Mesenchymal stem cell (in vitro differentiated cells and primary cell): ENCODE results near the gene MPDZ.

Experiments
- DNase-seq: peaks from one replicate; pipeline ENCODE4 v3.0.0-alpha.2; 2013
- H2AFZ ChIP-seq: one replicate; pipeline ENCODE4 v1.6.1; 2013; ENCODE audit warnings: low read depth, mild to moderate bottlenecking, control low read depth, inconsistent platforms, low read length, moderate library complexity
- H2AK5ac ChIP-seq: 2 replicates; pipeline ENCODE4 v1.6.1; 2013; ENCODE audit warnings: low read length, moderate library complexity, mild to moderate bottlenecking, inconsistent platforms; ENCODE audit not compliant: severe bottlenecking
- H2BK120ac ChIP-seq: one replicate; pipeline ENCODE4 v1.6.1; 2013; ENCODE audit warnings: low read depth, mild to moderate bottlenecking, inconsistent platforms, low read length, moderate library complexity
- H2BK12ac ChIP-seq, 2 experiments: one replicate each; pipeline ENCODE4 v1.6.1; 2013; ENCODE audit warnings: inconsistent platforms in 2 of 2, low read length in 2 of 2, mild to moderate bottlenecking in 2 of 2, moderate library complexity in 2 of 2, control low read depth in 1 of 2
- H2BK15ac ChIP-seq: one replicate; pipeline ENCODE4 v1.6.1; 2013; ENCODE audit warnings: mild to moderate bottlenecking, low read depth, inconsistent platforms; ENCODE audit not compliant: poor library complexity, severe bottlenecking
- H2BK5ac ChIP-seq: 2 replicates; pipeline ENCODE4 v1.6.1; 2013; ENCODE audit warnings: low read depth, mild to moderate bottlenecking, low read length, control low read depth, inconsistent platforms; ENCODE audit not compliant: poor library complexity, severe bottlenecking
- H3K14ac ChIP-seq, 2 experiments: one replicate each; pipeline ENCODE4 v1.6.1; 2013; ENCODE audit warnings: inconsistent platforms in 2 of 2, low read length in 2 of 2, control low read depth in 1 of 2, mild to moderate bottlenecking in 1 of 2, moderate library complexity in 1 of 2
- H3K18ac ChIP-seq, 2 experiments: one replicate each; pipeline ENCODE4 v1.6.1; 2013; ENCODE audit warnings: inconsistent platforms in 2 of 2, low read length in 2 of 2, control low read depth in 1 of 2, low read depth in 1 of 2, mild to moderate bottlenecking in 1 of 2
- H3K23ac ChIP-seq, 2 experiments: one replicate each; pipeline ENCODE4 v1.6.1; 2013; ENCODE audit warnings: inconsistent platforms in 2 of 2, low read length in 2 of 2, mild to moderate bottlenecking in 2 of 2, moderate library complexity in 2 of 2, control low read depth in 1 of 2
- H3K27ac ChIP-seq: 2 replicates; pipeline ENCODE4 v1.5.1; 2013; ENCODE audit warnings: mild to moderate bottlenecking, moderate library complexity, low read length, control low read depth, inconsistent platforms; ENCODE audit not compliant: poor library complexity, severe bottlenecking
- H3K27me3 ChIP-seq, 2 experiments: 2 replicates each; pipeline versions ENCODE4 v1.6.1 to v1.7.0; 2013; ENCODE audit warnings: low read length in 2 of 2, mild to moderate bottlenecking in 2 of 2, moderate library complexity in 2 of 2, control low read depth in 1 of 2, inconsistent platforms in 1 of 2; ENCODE audit not compliant: control insufficient read depth in 1 of 2, insufficient read depth in 1 of 2
- H3K36me3 ChIP-seq, 2 experiments: 2 replicates each; pipeline versions ENCODE4 v1.6.1 to v1.7.0; 2013; ENCODE audit warnings: low read length in 2 of 2, control low read depth in 1 of 2, inconsistent platforms in 1 of 2, low read depth in 1 of 2, mild to moderate bottlenecking in 1 of 2; ENCODE audit not compliant: insufficient read depth in 2 of 2, control insufficient read depth in 1 of 2
- H3K4ac ChIP-seq, 2 experiments: one replicate each; pipeline ENCODE4 v1.6.1; 2013; ENCODE audit warnings: inconsistent platforms in 2 of 2, low read length in 2 of 2, mild to moderate bottlenecking in 2 of 2, moderate library complexity in 2 of 2, control low read depth in 1 of 2, low read depth in 1 of 2
- H3K4me1 ChIP-seq: 2 replicates; pipeline ENCODE4 v1.6.1; 2013; ENCODE audit warnings: low read depth, low read length, control low read depth; ENCODE audit not compliant: control insufficient read depth, insufficient read depth
- H3K4me2 ChIP-seq: 2 replicates; pipeline ENCODE4 v1.6.1; 2013; ENCODE audit warnings: low read length, mild to moderate bottlenecking, inconsistent platforms; ENCODE audit not compliant: poor library complexity, severe bottlenecking
- H3K4me3 ChIP-seq, 2 experiments: 2 replicates each; pipeline versions ENCODE4 v1.5.1 to v1.7.0; 2013; ENCODE audit warnings: low read length in 2 of 2, mild to moderate bottlenecking in 2 of 2, control low read depth in 1 of 2, low read depth in 1 of 2; ENCODE audit not compliant: insufficient read depth in 1 of 2
- H3K79me1 ChIP-seq: replicated peaks from 2 replicates; pipeline ENCODE4 v1.6.1; 2013; ENCODE audit warnings: mild to moderate bottlenecking, control low read depth, low read length, inconsistent platforms; ENCODE audit not compliant: poor library complexity, severe bottlenecking
- H3K9ac ChIP-seq: 2 replicates; pipeline ENCODE4 v1.7.0; 2013; ENCODE audit warnings: mild to moderate bottlenecking, low read length, moderate library complexity
- H3K9me3 ChIP-seq: 2 replicates; pipeline ENCODE4 v1.7.0; 2013; ENCODE audit warnings: mild to moderate bottlenecking, low read length; ENCODE audit not compliant: control insufficient read depth
- H4K8ac ChIP-seq: one replicate; pipeline ENCODE4 v1.6.1; 2013; ENCODE audit warnings: inconsistent platforms, mild to moderate bottlenecking, low read length, moderate library complexity
- H4K91ac ChIP-seq: one replicate; pipeline ENCODE4 v1.6.1; 2013; ENCODE audit warnings: mild to moderate bottlenecking, low read length, inconsistent platforms
- WGBS: methylation state at CpG from one replicate; pipeline ENCODE4 v1.1.7; 2013; ENCODE audit warnings: mixed read lengths; 5-methylcytosine and 5-hydroxymethylcytosine counted together

The MPDZ gene

GRCh38 chr9:13122756-13123369, 156.6 kb downstream of the MPDZ start:
- Histone ChIP-seq H3K9ac (no peak overlapping the region), H2AFZ (no peak overlapping the region), H3K4me3 (no peak overlapping the region), H3K18ac (no peak overlapping the region), H2AK5ac (no peak overlapping the region), H4K91ac (no peak overlapping the region), H3K4me1 (no peaks in the 10 kb centered on the region), H3K4me2 (no peak overlapping the region), H3K27me3 (no peaks in the 10 kb centered on the region), H3K36me3 (peaks cover 14 to 71% of the 10 kb centered on the region in 2 experiments), H2BK5ac (no peak overlapping the region), H3K23ac (no peak overlapping the region), H3K14ac (no peak overlapping the region), H4K8ac (no peak overlapping the region), H3K4ac (no peak overlapping the region), H2BK120ac (no peak overlapping the region), H3K9me3 (no peaks in the 10 kb centered on the region), H3K27ac (no peak overlapping the region), H2BK12ac (no peak overlapping the region), H3K79me1 (no peaks in the 10 kb centered on the region), H2BK15ac (no peak overlapping the region)
- WGBS: 97% methylated on average over 6 of the region's 9 CpGs
- DNase-seq: no peak

GRCh38 chr9:13118313-13118712, 161.2 kb downstream of the MPDZ start:
- Histone ChIP-seq H3K4ac (no peak overlapping the region), H3K18ac (no peak overlapping the region), H2BK120ac (no peak overlapping the region), H3K4me2 (no peak overlapping the region), H2AFZ (no peak overlapping the region), H2BK5ac (no peak overlapping the region), H3K4me3 (no peak overlapping the region), H3K79me1 (no peaks in the 10 kb centered on the region), H3K14ac (no peak overlapping the region), H2BK15ac (no peak overlapping the region), H3K27ac (no peak overlapping the region), H4K91ac (no peak overlapping the region), H2BK12ac (no peak overlapping the region), H3K36me3 (peaks cover 13 to 46% of the 10 kb centered on the region in 2 experiments), H2AK5ac (no peak overlapping the region), H3K27me3 (no peaks in the 10 kb centered on the region), H3K23ac (no peak overlapping the region), H4K8ac (no peak overlapping the region), H3K9me3 (no peaks in the 10 kb centered on the region), H3K9ac (no peak overlapping the region), H3K4me1 (peaks cover 2% of the 10 kb centered on the region)
- no peak for DNase-seq
- WGBS: 100% methylated on average over 1 of the region's 2 CpGs

GRCh38 chr9:13116292-13116691, 163.2 kb downstream of the MPDZ start:
- H3K27me3 ChIP-seq: no peaks in the 10 kb centered on the region
- no CpG with 5 or more reads among the region's 2 CpGs for WGBS

GRCh38 chr9:13113751-13114150, 165.7 kb downstream of the MPDZ start:
- Histone ChIP-seq H3K27ac (no peak overlapping the region), H2BK120ac (no peak overlapping the region), H2AK5ac (no peak overlapping the region), H3K36me3 (peaks cover 3 to 32% of the 10 kb centered on the region in 2 experiments), H3K18ac (no peak overlapping the region), H3K9ac (peak overlapping the region; percentile 37), H4K91ac (no peak overlapping the region), H3K27me3 (no peaks in the 10 kb centered on the region), H3K4me3 (no peak overlapping the region), H2BK15ac (no peak overlapping the region), H3K23ac (no peak overlapping the region), H3K4ac (no peak overlapping the region), H3K79me1 (no peaks in the 10 kb centered on the region), H3K4me2 (no peak overlapping the region), H3K9me3 (no peaks in the 10 kb centered on the region), H3K14ac (no peak overlapping the region), H2AFZ (no peak overlapping the region), H2BK5ac (no peak overlapping the region), H4K8ac (no peak overlapping the region), H2BK12ac (no peak overlapping the region), H3K4me1 (peaks cover 2% of the 10 kb centered on the region)
- no peak for DNase-seq
- WGBS: 73% methylated on average over 1 of the region's 1 CpG

More at GRCh38 chr9:13116292-13116691, 163.2 kb downstream of the MPDZ start:
- no peak overlapping the region for H3K9ac ChIP-seq
- H4K91ac ChIP-seq: no peak overlapping the region
- H2BK15ac ChIP-seq: no peak overlapping the region
- H4K8ac ChIP-seq: no peak overlapping the region
- no peak for DNase-seq
- H3K9me3 ChIP-seq: no peaks in the 10 kb centered on the region
- no peak overlapping the region for H3K27ac ChIP-seq
- no peak overlapping the region for H3K14ac ChIP-seq
- no peak overlapping the region for H3K4me3 ChIP-seq
- peaks cover 2% of the 10 kb centered on the region for H3K4me1 ChIP-seq
- H2BK120ac ChIP-seq: no peak overlapping the region
- no peaks in the 10 kb centered on the region for H3K79me1 ChIP-seq
- H3K4ac ChIP-seq: no peak overlapping the region
- H2BK5ac ChIP-seq: no peak overlapping the region
- no peak overlapping the region for H3K23ac ChIP-seq
- no peak overlapping the region for H3K4me2 ChIP-seq
- no peak overlapping the region for H2AK5ac ChIP-seq
- no peak overlapping the region for H2AFZ ChIP-seq
- H3K36me3 ChIP-seq: peaks cover 8 to 34% of the 10 kb centered on the region in 2 experiments
- no peak overlapping the region for H2BK12ac ChIP-seq
- no peak overlapping the region for H3K18ac ChIP-seq
